Suppressor macrophage (primary cell): ENCODE data around the gene ADAM33.

Experiments used
- DNase-seq, 4 experiments: peaks; one replicate each; pipeline ENCODE4 v3.0.0-alpha.2; 2020 to 2022

ADAM33 gene

DNA sequence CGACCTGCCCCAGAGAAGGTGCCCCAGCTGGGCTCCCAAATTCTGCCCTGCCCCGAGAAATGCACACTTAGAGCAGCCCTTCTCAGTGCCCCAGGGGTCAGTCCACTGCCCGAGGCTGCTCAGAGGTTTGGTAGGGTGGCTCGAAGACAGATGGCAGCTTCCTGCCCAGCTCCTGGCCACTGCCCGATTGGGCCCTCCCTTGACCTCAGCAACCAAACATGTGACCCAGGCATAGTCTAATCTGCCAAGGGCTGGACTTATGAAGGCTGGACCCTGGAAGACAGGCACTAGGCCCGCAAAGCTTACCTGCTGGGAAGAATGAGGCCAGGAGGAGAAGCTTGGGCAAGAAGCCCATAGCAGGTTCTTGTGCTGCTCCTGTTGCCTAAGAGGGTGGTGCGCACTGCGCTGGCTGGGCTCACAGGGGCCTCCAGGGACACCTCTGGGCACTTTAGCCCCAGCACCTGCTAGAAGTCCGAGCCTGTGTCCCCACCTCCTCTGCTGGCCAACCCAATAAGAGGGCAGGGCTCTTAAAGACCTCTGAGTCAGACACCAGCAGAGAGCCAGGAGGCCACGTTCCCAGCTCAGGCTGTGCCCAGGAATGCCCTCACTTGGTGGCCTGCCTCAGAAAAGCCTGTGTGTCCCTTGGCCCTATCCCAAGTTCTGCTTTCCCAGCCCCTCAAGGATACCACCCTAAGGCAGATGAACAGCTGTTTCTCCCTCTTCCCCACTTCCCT is 25.1 kb upstream of the ADAM33 start:
- DNase-seq, result no peak

DNA sequence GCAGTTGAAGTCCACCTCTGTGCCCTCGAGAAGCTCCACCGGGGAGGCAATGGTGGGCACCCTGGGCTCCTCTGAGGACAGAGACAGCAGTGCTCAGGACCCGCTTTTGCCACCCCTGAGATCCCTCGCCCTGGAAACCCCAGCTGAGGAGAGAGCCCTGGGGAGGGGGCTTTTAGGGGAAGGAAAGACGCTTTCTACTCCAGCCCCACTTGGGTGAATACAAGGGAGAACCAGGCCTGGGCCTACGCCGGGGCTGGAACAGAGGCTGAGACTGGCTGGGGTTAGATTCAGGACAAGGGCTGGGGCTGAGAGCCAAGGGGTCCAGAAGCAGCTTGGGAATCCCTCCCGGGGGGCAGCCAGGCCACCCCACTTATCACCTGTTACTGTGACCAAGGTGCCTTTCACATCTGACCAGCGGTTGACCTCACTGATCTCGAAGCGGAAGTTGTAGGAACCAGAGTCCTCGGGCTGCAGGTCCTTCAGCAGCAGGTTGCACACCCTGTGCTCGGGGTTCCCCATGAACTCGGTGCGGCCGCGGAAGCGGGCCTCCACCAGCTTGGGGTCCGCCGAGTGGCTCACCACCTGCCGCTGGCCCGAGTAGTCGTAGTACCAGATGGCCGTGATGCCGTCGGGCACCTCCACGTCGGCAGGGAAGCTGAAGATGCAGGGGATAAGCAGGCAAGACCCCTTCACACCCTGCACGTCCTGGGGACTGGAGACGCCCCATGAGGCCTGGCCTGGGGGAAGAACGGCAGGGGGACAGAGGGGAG is 24.3 kb upstream of the ADAM33 start:
- DNase-seq, result no peak

DNA sequence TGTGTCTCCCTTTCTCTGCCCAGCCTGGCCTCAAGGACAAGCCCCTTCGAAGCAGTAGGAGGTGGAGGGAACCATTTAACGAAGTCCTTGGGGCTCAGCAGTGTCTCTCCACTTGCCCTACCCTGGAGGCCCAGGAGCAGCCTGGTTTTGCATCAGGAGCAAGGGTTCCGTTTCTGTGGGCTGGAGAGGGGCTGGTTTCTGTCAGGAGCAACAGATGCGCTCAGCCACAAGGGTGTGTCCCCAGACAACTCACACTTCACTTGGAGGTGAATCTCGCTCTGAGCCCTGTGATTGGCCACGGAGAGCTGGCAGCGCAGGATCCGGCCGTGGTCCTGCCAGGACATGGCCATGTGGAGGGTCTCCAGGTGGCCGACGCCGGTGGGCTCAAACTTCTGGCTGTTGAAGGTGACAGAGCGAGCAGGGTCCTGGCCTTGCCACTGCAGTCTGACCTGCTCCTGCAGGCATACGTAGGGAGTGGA is 23.7 kb upstream of the ADAM33 start:
- no peak for DNase-seq

DNA sequence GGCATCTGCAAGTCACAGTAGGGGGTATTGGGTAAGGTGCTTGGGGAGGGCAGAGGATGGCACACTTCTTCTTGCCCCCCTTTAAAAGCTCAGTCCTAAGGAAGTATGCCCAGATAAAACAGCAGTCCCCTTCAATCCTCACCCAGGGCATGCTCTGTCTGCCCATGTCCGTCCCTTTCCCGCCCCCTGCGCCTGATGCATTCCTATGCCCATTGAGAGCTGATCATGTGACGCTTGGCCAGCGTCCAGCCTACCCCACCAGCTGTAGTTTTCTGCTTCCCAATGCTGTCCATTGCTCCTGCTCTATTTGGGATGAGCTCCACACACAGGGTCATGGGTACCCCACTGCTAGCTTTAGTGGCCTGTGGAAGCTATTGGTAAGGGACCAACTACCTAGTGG is 22.3 kb upstream of the ADAM33 start:
- DNase-seq, result no peak

DNA sequence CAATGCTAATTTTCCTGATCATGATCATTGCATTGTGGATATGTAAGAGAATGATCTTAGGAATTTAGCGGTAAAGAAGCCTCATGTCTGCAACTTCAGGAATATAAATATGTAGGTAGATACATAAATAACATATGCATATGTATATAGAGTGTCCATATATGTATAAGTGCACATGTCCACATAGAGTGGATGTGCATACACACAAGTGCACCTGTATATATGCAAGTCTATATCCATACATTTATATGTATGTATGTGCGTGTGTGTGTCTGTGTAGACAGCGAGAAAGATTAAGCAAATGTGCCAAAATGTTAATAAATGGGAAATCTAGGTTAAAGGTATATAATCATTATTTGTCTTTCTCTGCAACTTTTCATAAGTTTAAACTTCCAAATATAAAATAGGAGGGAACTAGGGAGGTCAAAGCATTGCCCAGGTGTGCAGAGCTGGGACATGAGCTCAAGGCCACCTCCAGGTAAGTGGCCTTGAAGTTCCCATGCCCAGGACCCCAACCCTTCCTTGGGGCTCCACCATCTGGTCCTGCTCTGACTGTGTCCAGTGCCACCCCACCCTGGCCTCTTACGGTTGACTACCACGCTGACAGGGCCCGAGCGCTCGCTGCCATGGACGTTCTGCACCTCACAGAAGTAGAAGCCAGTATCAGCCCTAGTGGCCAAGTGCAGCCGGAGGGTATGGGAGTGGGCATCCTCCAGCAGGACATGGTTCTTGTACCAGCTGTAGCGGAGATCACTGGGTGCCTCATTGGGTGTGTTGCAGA is 21.0 kb upstream of the ADAM33 start:
- no peak for DNase-seq

DNA sequence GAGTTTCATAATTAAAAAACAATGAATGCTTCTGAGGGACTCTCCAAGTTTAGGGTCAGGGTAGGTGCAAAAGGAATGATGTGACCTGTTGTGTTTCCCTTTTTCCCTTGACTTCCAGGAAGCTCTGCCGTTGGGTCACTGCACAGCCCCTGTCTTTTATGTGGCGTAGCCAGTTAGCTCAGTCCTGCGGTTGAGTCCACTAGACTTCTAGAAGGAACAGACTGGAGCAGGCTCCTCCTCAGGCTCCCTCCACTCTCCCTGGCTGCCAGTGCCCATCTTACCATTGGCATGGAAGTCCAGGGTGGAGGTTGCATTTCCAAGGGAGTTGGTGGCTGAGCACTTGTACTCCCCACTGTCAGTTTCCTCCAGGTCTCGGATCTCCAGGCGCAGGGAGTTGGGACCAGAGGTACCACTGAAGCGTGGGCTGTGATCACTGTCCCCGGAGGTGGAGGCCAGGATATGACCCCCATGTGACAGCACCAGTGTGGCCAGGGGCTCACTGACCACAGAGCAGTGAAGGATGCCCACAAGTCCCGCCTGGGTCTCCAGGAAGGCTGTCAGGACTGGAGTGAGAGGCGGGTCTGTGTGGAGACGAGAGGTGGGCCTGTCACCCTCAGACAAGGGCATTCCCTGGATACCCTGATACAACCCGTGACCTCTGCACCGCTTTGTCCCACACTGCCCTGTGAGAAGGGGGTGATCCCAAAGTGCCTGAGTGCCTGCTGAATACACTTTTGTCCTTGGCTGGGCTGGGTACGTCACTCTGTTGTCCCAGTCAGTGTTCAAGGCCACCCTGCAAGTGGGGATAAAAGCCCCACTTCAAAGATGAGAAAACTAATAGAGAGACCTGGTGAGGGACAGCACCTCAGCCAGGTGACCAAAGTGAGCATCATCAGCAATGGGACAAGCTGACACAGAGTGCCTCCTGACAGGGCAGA is 19.5 kb upstream of the ADAM33 start:
- no peak for DNase-seq

DNA sequence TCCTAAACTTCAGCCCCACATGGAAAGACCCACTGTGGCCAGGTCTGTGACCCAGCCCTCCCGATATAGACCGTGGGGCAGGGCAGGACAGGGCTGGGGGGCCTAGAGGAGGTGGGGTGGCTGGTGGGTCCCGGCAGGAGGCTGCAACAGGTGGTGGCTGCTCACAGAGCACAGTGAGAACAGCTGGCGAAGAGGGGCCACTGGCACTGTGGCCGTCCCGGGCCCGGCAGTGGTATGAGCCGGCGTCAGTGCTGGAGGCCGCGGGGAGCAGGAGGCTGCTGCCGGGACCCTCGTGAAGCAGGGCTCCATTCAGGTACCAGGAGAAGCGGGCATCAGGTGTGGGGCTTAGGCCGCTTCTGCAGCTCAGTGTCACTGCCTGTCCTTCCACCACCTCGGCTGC is 17.2 kb upstream of the ADAM33 start:
- DNase-seq, result no peak

DNA sequence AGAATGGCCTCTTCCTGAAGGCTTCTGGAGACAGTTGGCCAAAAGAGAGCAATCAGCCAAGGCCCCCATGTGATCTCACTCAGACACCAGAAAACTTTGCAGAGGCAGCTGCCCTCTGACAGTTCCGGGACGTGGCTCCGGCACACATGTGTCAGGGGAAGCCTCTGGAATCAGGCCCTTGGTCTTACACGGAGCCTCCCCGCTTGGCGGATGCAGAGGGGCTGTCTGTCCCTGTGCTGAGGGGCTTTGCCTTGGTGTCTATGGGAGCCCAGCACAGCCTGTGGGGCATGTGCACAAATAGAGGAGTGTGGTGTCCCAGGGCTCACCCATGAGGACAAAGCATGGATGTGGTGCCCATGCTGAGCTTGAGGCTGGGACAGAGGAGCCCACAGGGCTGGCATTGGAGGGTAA is 16.8 kb upstream of the ADAM33 start:
- DNase-seq, result no peak

DNA sequence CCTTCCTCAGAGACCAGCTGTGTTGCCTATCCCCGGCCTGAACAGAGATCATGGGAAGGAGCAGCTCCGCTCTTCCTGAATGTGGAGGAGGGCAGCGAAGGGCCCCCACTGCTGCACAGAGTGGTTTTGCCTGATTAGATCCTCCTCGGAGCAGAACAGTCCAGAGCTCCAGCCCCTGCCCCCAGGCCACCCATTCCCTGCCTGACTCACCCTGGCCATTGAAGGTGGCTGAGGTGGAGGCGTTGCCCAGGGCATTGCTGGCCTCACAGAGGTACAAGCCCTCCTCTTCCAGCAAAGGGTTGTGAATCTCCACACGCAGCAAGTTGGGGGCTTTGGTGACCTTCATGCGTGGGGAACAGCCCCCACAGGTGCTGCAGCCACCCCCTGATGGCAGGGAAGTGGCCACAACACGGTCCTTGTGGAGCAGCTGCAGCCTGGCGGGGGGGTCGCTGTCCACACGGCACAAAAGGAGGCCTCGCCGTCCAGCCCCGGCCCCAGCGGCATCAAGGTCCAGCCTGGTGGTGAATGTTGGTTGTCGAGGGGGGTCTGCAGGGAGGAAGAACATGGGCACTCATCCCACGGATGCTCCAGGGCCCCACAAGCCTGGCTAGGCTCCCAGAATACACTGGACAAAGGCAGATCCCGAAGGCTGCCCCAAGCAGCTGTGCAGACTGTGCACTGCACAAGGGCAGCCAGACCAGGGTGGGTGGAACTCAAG is 15.9 kb upstream of the ADAM33 start:
- DNase-seq, result no peak

DNA sequence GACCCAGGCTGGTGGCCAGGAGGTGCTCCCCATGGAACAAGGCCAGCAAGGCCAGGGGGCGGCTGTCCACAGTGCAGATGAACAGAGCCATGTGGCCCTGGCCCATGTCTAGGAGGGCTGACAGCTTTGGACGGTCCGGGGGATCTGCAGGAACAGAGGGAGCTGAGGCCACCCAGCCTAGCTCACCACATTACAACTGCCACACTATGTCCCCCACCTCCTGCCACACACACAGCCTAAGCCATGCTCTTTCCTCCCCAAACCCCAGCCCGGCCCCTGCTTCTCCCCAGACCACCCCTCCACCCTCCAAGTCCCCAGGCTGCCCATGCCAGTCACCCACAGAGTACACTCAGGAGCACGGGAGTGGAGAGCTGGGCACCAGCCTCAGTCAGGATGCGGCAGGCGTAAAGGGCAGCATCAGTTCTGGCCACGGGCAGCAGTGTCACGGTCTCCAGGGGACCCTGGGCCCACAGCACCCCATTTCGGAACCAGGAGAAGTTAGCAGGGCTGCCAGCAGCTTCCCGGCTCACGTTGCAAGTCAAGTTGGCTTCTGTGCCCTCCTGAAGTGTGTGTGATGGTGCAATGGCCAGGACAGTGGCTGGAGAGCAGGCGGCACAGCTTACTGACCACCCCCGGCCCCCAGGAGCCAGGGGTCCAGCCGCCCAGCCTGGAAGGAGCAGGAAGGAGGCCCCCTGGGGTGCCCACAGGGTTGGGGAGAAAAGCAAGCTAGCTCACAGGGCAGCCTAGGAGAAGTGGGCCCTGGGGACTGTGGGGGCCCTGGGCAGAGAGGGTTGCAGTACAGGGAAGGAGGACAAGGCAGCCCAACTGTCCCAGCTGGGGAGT is 15.2 kb upstream of the ADAM33 start:
- DNase-seq, result no peak

DNA sequence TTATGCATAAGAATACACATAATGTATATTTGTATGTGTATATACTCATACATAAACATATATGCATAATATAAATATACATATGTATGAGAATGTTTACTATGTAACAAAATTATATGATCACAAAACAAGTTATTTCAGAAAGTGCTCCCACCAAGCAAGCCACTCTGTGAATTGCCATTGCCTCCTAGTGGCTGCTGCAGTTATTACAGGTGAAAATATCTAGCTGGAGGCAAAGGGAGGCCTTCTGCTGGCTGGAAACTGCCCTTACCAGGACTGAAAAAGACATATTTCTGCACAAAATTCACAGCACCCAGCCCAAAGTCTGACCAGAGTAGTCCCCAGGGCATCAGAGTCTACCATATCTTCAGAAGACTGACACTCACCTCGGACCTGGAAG is 14.4 kb upstream of the ADAM33 start:
- peak; percentile 34 to 56 (median 40) for DNase-seq

DNA sequence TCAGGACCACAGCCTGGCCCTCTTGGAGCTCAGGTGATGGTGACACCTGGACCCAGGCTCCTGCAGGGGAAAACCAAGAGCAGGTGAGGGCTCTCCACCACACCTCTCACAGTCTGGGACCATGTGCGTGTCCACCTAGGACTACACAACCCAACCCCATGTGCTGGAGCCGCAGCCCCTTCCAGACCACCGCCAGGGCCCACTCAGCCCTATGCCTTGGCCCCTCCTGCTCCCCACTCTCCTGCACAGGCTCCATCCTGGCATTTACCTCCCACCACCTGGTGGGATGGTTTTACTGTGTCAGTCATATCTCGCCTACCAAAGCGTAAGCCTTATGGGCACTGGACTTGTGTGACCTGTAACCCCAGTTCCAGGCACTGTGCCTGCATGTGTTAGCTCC is 13.1 kb upstream of the ADAM33 start:
- DNase-seq, result no peak

DNA sequence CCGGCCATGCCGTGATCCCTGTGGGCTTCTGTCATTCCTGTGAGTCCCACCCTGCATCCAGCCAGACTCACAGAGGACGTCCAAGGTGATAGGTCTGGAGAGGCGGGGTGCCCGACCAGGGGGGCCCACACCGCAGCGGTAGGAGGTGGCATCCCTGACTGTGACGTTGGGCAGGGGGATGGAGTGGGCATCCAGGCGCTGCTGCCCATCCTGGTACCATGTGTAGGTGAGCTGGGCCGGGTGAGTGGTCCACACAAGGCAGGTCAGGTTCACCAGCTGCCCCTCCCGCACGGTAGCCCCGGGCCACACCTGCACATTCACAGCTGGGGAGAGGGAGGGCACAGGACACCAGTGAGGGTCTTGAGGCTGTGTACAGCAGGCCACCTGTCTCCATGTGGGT is 11.6 kb upstream of the ADAM33 start:
- no peak for DNase-seq

DNA sequence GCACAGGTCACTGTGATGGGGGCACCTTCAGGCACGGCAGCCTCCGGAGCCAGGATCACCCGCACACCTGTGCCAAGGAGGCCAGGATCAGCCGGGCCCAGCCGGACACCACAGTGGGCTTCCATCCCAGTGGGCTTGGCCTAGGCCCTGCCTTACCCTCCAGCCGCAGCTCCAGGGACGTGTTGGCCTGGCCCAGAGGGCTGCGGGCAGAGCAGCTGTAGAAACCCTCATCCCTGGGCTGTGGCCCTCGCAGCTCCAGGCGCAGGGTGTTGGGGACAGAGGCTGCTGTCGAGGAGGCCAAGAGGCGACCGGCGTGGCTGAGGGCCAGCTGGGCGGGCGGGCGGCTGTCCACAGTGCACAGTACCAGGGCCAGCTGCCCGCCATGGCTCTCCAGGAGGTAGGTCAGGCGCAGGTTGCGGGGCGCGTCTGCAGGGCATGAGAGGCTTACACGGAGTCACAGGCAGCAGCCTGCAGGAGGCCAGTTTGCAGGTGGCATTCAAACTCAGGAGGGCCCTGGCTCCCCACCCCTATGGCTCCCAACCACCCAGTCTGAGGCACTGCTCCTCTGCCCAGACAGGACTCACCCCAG is 11.0 kb upstream of the ADAM33 start:
- DNase-seq, result no peak

DNA sequence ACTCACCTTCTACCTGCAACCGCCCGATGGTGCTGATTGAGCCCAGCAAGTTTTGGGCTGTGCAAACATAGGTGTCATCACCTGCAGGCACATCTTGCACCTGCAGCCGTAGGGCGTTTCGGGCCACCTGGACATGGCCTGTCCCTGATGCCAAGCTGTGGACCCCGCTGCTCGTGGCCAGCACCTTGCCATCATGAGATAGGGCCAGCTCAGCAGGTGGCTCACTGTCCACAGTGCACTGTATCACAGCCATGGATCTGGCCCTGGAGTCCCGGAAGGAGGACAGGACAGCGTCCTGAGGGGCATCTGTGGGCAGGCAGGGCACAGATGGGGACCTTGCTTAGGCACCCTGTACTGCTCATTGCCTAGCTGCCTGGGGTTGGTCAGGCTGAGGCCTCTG is 10.1 kb upstream of the ADAM33 start:
- no peak for DNase-seq

DNA sequence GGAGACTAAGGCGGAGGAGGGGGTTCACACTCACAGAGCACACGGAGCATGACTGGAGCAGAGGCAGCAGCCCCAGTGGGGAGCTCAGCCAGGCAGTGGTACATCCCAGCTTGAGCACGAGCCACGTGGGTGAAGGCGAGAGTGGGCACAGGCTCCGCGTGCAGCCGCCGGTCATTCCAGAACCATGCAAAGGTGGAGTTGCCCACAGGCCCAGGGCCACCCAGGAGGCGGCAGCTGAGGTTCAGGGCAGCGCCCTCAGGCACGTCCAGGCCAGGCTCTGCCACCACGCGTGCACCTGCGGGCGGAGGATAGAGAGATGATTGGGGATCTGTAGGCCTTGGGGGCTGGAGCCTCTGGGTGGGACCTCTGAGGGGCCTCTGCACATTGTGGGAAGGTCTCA is 9.5 kb upstream of the ADAM33 start:
- DNase-seq, result no peak

DNA sequence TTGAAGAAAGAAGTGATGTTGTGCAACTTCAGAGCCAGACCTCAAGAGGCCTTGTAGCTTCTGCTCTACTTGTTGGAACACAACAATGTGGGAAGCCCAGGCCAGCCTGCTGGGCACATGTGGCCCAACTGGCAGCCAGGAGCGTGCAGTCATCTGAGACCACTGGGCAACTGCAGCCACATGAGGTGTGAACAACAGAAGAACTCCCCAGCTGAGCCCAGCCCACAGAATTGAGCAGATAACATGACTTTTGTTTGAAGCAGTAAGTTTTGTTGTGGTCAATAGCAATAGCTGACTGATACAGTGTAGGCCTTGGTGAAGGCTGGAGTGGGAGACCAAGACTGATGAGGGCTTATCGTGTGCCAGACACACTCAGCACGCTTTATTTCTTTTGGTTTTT is 8.6 kb upstream of the ADAM33 start:
- DNase-seq, result no peak

DNA sequence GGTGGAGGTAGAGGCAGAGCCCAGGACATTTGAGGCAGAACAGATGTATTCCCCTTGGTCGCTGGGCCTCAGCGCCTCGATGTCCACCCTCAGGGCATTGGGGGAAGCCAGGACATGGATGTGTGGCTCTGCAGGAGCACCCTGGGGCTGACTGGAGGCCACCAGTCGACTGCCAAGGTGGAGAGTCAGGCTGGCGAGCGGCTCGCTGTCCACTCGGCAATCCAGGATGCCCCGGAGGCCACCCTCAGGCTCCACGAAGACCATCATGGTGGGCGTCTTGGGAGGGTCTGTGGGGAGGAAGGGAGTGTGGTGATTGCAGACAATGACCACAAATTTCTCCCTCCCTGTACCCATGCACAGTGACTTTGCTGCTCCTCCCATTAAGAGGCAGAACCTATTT is 8.2 kb upstream of the ADAM33 start:
- no peak for DNase-seq

DNA sequence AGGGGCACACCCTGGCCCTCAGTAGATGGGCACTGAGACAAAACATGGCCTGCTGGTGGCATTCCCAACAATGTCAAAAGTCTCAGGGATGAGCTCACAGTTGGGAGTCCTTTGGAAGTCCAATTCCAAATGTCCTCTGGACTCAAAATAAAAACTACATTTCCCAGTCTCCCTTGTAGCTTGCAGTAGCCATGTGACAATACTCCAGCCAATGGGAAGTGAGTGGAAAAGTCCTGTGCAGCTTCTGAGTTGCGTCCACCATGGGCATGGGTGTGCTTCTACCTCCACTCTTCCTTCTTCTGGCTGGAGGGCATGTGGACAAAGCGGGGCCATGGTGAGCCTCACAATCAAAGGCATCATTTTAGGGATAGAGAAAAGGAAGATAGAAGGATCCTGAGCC is 5.8 kb upstream of the ADAM33 start:
- DNase-seq, result peak in 2 of 4 experiments; percentile 15 to 45

DNA sequence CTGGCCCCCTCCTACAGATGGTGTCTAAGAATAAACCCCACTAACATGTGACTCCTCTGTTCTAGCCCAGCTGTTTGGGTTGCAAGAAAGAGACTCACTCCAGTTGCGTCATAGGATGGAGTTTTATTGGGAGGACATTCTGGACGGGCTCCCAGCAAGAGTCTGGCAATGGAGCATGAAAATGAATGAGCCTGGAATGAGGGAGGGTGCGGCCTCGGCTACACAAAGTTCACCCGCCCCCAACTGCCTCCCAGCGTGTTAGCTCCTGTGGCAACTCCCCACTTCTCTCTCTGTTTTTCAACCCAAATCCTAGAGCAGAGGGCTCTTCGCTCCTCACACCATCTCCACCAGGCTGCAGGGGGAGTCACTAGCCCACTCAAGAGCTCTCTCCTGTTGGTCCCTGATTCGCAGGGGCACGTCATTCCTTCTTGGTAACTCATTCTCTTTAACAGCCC is 5.1 kb upstream of the ADAM33 start:
- no peak for DNase-seq
